ENCODE measurements around the gene CCDC102A. TPM values are rescaled to one million over a fixed set of nuclear protein-coding genes. Genes with fewer than 3 reads are reported as not detected.

CCDC102A gene
- total RNA-seq, 1 experiment from 2014 or later: 5.2 TPM

DNA sequence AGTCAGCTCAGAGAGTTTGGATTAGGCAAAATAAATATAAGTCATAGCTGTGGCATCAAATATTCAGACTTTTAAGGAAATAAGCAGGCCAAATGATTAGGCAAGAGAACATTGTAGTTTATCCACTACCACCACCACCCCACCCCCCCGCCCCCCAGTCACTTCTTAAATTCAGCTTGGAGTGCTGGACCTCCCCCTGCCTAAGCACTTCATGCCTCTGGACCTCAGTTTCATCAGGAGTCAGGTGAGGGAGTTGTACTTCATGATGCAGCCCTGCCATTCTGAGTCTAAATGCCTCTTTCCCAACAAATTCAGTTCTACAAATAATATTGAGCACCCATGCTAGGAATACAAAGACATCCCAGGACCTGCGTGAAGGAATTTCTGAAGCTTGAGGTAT lies 71.8 kb downstream of the CCDC102A start:
- TF ChIP-seq MAX (CRISPR knock-in tag; IDR thresholded peaks at IDR 0.05) (no peak), MLX (CRISPR knock-in tag; IDR thresholded peaks at IDR 0.05) (no peak), CBFB (CRISPR knock-in tag; IDR thresholded peaks at IDR 0.05; ENCODE audit: low read depth) (no peak), MXD4 (CRISPR knock-in tag; IDR thresholded peaks at IDR 0.05; ENCODE audit: borderline replicate concordance) (no peak), ZMAT4 (CRISPR knock-in tag; IDR thresholded peaks at IDR 0.05) (no peak), ATF1 (CRISPR knock-in tag; IDR thresholded peaks at IDR 0.05) (no peak), FOXP4 (CRISPR knock-in tag; IDR thresholded peaks at IDR 0.05) (no peak), TEAD1 (CRISPR knock-in tag; IDR thresholded peaks at IDR 0.05) (no peak), SMAD3 (CRISPR knock-in tag; IDR thresholded peaks at IDR 0.05; ENCODE audit: borderline replicate concordance) (no peak), E2F1 (CRISPR knock-in tag; IDR thresholded peaks at IDR 0.05) (no peak), KAT7 (CRISPR knock-in tag; IDR thresholded peaks at IDR 0.05; ENCODE audit: borderline replicate concordance) (no peak), ARID4B (CRISPR knock-in tag; IDR thresholded peaks at IDR 0.05; ENCODE audit: borderline replicate concordance) (no peak), FOXK1 (CRISPR knock-in tag; IDR thresholded peaks at IDR 0.05) (no peak), NFATC4 (CRISPR knock-in tag; IDR thresholded peaks at IDR 0.05) (no peak), FOXP1 (CRISPR knock-in tag; IDR thresholded peaks at IDR 0.05; ENCODE audit: borderline replicate concordance) (no peak), E2F5 (CRISPR knock-in tag; IDR thresholded peaks at IDR 0.05) (no peak)
- TF ChIP-seq, protein P1, sequence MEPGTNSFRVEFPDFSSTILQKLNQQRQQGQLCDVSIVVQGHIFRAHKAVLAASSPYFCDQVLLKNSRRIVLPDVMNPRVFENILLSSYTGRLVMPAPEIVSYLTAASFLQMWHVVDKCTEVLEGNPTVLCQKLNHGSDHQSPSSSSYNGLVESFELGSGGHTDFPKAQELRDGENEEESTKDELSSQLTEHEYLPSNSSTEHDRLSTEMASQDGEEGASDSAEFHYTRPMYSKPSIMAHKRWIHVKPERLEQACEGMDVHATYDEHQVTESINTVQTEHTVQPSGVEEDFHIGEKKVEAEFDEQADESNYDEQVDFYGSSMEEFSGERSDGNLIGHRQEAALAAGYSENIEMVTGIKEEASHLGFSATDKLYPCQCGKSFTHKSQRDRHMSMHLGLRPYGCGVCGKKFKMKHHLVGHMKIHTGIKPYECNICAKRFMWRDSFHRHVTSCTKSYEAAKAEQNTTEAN (CRISPR knock-in tag; IDR thresholded peaks at IDR 0.05): no peak
- TF ChIP-seq, protein P2, sequence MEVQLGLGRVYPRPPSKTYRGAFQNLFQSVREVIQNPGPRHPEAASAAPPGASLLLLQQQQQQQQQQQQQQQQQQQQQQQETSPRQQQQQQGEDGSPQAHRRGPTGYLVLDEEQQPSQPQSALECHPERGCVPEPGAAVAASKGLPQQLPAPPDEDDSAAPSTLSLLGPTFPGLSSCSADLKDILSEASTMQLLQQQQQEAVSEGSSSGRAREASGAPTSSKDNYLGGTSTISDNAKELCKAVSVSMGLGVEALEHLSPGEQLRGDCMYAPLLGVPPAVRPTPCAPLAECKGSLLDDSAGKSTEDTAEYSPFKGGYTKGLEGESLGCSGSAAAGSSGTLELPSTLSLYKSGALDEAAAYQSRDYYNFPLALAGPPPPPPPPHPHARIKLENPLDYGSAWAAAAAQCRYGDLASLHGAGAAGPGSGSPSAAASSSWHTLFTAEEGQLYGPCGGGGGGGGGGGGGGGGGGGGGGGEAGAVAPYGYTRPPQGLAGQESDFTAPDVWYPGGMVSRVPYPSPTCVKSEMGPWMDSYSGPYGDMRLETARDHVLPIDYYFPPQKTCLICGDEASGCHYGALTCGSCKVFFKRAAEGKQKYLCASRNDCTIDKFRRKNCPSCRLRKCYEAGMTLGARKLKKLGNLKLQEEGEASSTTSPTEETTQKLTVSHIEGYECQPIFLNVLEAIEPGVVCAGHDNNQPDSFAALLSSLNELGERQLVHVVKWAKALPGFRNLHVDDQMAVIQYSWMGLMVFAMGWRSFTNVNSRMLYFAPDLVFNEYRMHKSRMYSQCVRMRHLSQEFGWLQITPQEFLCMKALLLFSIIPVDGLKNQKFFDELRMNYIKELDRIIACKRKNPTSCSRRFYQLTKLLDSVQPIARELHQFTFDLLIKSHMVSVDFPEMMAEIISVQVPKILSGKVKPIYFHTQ (CRISPR knock-in tag; IDR thresholded peaks at IDR 0.05): no peak
- TF ChIP-seq, protein P3, sequence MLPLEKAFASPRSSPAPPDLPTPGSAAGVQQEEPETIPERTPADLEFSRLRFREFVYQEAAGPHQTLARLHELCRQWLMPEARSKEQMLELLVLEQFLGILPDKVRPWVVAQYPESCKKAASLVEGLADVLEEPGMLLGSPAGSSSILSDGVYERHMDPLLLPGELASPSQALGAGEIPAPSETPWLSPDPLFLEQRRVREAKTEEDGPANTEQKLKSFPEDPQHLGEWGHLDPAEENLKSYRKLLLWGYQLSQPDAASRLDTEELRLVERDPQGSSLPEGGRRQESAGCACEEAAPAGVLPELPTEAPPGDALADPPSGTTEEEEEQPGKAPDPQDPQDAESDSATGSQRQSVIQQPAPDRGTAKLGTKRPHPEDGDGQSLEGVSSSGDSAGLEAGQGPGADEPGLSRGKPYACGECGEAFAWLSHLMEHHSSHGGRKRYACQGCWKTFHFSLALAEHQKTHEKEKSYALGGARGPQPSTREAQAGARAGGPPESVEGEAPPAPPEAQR (CRISPR knock-in tag; IDR thresholded peaks at IDR 0.05): no peak
- DNase-seq (ENCODE audit: low spot score): no peak
- Mint-ChIP-seq H3K27ac (no peak overlapping the region), H3K27me3 (ENCODE audit: low read depth) (no peaks in the 10 kb centered on the region), H3K36me3 (peaks cover 62% of the 10 kb centered on the region), H3K9me3 (no peaks in the 10 kb centered on the region), H3K4me3 (peak overlapping the region; percentile 100; the same call in 1 of the 2 replicates), H3K4me1 (peaks cover 4% of the 10 kb centered on the region)
- no peak for ATAC-seq
- POLR2A ChIA-PET: interaction anchor here (0.5 kb wide), 1 partner anchor 19 kb away, joined by 3 read pairs; no protein-coding TSS in a partner anchor
- CTCF ChIA-PET: interaction anchor here (3.5 to 5.1 kb wide), 2 partner anchors 18 to 55 kb away, joined by 36 to 71 read pairs; partner anchors contain the start of genes CIAPIN1 and COQ9

Data from WTC11 (cell line).